IMR-90 (cell line): ENCODE measurements around the gene LDLRAD4. TPM values are rescaled to one million over a fixed set of nuclear protein-coding genes. Genes with fewer than 3 reads are reported as not detected.

Experiments used
- ATAC-seq: fragments of 200-7000 bp; cut with Tn5 transposase; 2 replicates; pipeline ENCODE4 v1.9.1; 2020; ENCODE audit warnings: low read depth, mild to moderate bottlenecking, moderate library complexity
- BruUV-seq: library from RNA; stranded (reverse); fragments of 400-500 nt; replicated peaks from 2 replicates; lab custom pipeline; 2021; lab: Mats Ljungman, UMichigan
- CTCF ChIA-PET: fragments of 300-600 bp; formaldehyde crosslinking; extraction: SDS; loops from one replicate; lab custom pipeline; 2021; ENCODE audit warnings: antibody characterized with exemption; lab: Yijun Ruan, JAX
- POLR2A ChIA-PET: fragments of 300-600 bp; sonication (Branson Sonifier 250); formaldehyde crosslinking; loops from one replicate; lab custom pipeline; 2022; ENCODE audit warnings: antibody characterized with exemption; ENCODE audit not compliant: unreplicated experiment; lab: Charles Lee
- DNase-seq: peaks from one replicate; pipeline ENCODE4 v3.0.0; 2013
- H2AFZ ChIP-seq: replicated peaks from 2 replicates; pipeline ENCODE3; 2013; ENCODE audit warnings: low read length, mild to moderate bottlenecking; ENCODE audit not compliant: poor library complexity
- H2AK5ac ChIP-seq: 2 replicates; pipeline ENCODE4 v1.6.1; 2013; ENCODE audit warnings: low read depth, low read length, inconsistent platforms
- H2AK9ac ChIP-seq: replicated peaks from 2 replicates; pipeline ENCODE3; 2013; ENCODE audit warnings: mild to moderate bottlenecking, low read depth, low read length, moderate library complexity; ENCODE audit not compliant: poor library complexity
- H2BK120ac ChIP-seq: 2 replicates; pipeline ENCODE4 v1.6.1; 2013; ENCODE audit warnings: low read depth, low read length, inconsistent platforms
- H2BK15ac ChIP-seq: 3 replicates; pipeline ENCODE4 v1.6.1; 2013; ENCODE audit warnings: low read depth, low read length, inconsistent platforms
- H2BK20ac ChIP-seq: 2 replicates; pipeline ENCODE4 v1.6.1; 2013; ENCODE audit warnings: low read depth, mild to moderate bottlenecking, inconsistent platforms, low read length, moderate library complexity
- H2BK5ac ChIP-seq: 2 replicates; pipeline ENCODE4 v1.6.1; 2013; ENCODE audit warnings: mild to moderate bottlenecking, low read depth, low read length, inconsistent platforms; ENCODE audit not compliant: poor library complexity, severe bottlenecking
- H3K14ac ChIP-seq: replicated peaks from 2 replicates; pipeline ENCODE4 v1.6.1; 2013; ENCODE audit warnings: low read depth, low read length, inconsistent platforms
- H3K18ac ChIP-seq: 2 replicates; pipeline ENCODE4 v1.6.1; 2013; ENCODE audit warnings: low read depth, low read length, control low read depth
- H3K23ac ChIP-seq: 2 replicates; pipeline ENCODE4 v1.6.1; 2013; ENCODE audit warnings: low read depth, low read length, inconsistent platforms
- H3K27ac ChIP-seq: 2 replicates; pipeline ENCODE4 v1.5.1; 2013; ENCODE audit warnings: mild to moderate bottlenecking, control low read depth, low read length; ENCODE audit not compliant: insufficient read depth
- H3K27me3 ChIP-seq: 2 replicates; pipeline ENCODE4 v1.6.1; 2013; ENCODE audit warnings: low read length; ENCODE audit not compliant: control insufficient read depth, insufficient read depth
- H3K36me3 ChIP-seq: 2 replicates; pipeline ENCODE4 v1.6.1; 2013; ENCODE audit warnings: low read length, mixed read lengths; ENCODE audit not compliant: control insufficient read depth, insufficient read depth
- H3K4ac ChIP-seq: 2 replicates; pipeline ENCODE4 v1.6.1; 2013; ENCODE audit warnings: low read depth, low read length, inconsistent platforms
- H3K4me1 ChIP-seq: 2 replicates; pipeline ENCODE4 v1.6.1; 2013; ENCODE audit warnings: low read length, mixed read lengths; ENCODE audit not compliant: control insufficient read depth, insufficient read depth
- H3K4me2 ChIP-seq: 2 replicates; pipeline ENCODE4 v1.6.1; 2013; ENCODE audit warnings: low read depth, mild to moderate bottlenecking, control low read depth, low read length, moderate library complexity
- H3K4me3 ChIP-seq: 2 replicates; pipeline ENCODE4 v1.5.1; 2013; ENCODE audit warnings: low read depth, mild to moderate bottlenecking, control low read depth, low read length, moderate library complexity; ENCODE audit not compliant: insufficient read depth
- H3K56ac ChIP-seq: 2 replicates; pipeline ENCODE4 v1.6.1; 2013; ENCODE audit warnings: low read length, inconsistent platforms; ENCODE audit not compliant: insufficient read depth; ENCODE audit errors: extremely low read depth
- H3K79me1 ChIP-seq, 2 experiments: 2 replicates each; pipeline ENCODE4 v1.6.1; 2013; ENCODE audit warnings: low read length in 2 of 2, inconsistent platforms in 1 of 2, low read depth in 1 of 2
- H3K9ac ChIP-seq: 2 replicates; pipeline ENCODE4 v1.6.1; 2013; ENCODE audit warnings: low read depth, low read length, control low read depth
- H3K9me1 ChIP-seq: 2 replicates; pipeline ENCODE4 v1.6.1; 2013; ENCODE audit warnings: low read length, inconsistent platforms; ENCODE audit not compliant: insufficient read depth
- H3K9me3 ChIP-seq: 2 replicates; pipeline ENCODE4 v1.6.1; 2013; ENCODE audit warnings: low read length; ENCODE audit not compliant: control insufficient read depth, insufficient read depth
- H4K20me1 ChIP-seq: 2 replicates; pipeline ENCODE4 v1.6.1; 2013; ENCODE audit warnings: low read length, inconsistent platforms; ENCODE audit not compliant: insufficient read depth
- H4K5ac ChIP-seq: 2 replicates; pipeline ENCODE4 v1.6.1; 2013; ENCODE audit warnings: mild to moderate bottlenecking, low read depth, low read length, control low read depth
- H4K8ac ChIP-seq, 2 experiments: 2 replicates each; pipeline ENCODE4 v1.6.1; 2013; ENCODE audit warnings: low read depth in 2 of 2, low read length in 2 of 2, control low read depth in 1 of 2, inconsistent platforms in 1 of 2
- H4K91ac ChIP-seq: 2 replicates; pipeline ENCODE4 v1.6.1; 2013; ENCODE audit warnings: low read depth, low read length, inconsistent platforms; ENCODE audit not compliant: insufficient read depth
- FOS ChIP-seq: fragments of 150-350 bp; IDR thresholded peaks from 2 replicates; pipeline ENCODE4 v1.6.1; 2016; ENCODE audit warnings: low read depth, low read length
- MAZ ChIP-seq: IDR thresholded peaks from 2 replicates; pipeline ENCODE4 v1.6.1; 2012; ENCODE audit warnings: low read depth, mild to moderate bottlenecking, low read length, improper control_type of control experiment, moderate library complexity, borderline replicate concordance
- MXI1 ChIP-seq: IDR thresholded peaks from 2 replicates; pipeline ENCODE4 v1.6.1; 2012; ENCODE audit warnings: low read depth, mild to moderate bottlenecking, low read length, moderate library complexity, borderline replicate concordance
- WGBS, 2 experiments: methylation state at CpG; one replicate each; pipeline versions ENCODE4 v1.1.5 to v1.1.7; 2013; ENCODE audit warnings: missing lambda C conversion rate in 2 of 2; ENCODE audit not compliant: insufficient read length in 1 of 2; ENCODE audit errors: extremely low coverage in 2 of 2; 5-methylcytosine and 5-hydroxymethylcytosine counted together
- dilution Hi-C: fragments of 300-500 bp; cut with HindIII; formaldehyde crosslinking; loops from one replicate; pipeline ENCODE4 v1.14.3; 2018; ENCODE audit warnings: low sequenced_read_pairs; ENCODE audit not compliant: unreplicated experiment
- in situ Hi-C: fragments of 300-500 bp; cut with MboI; formaldehyde crosslinking; loops from 3 replicates; pipeline ENCODE4 v1.14.3; 2019; ENCODE audit warnings: low sequenced_read_pairs, inconsistent platforms, mixed read lengths
- intact Hi-C: fragments of 100-400 bp; cut with micrococcal nuclease; formaldehyde crosslinking; loops from 2 replicates; pipeline ENCODE4 v1.10.0; 2022
- polyA plus RNA-seq, 3 experiments: library from polyadenylated mRNA; depleted of rRNA; stranded (reverse); fragments of >200 nt; gene quantifications; 2 replicates each; pipeline ENCODE4 v1.2.3, GENCODE V29; 2012; ENCODE audit warnings: low replicate concordance in 1 of 3
- total RNA-seq: library from RNA; depleted of rRNA; stranded (reverse); fragments of >200 nt; gene quantifications from 2 replicates; pipeline ENCODE4 v1.2.3, GENCODE V29; 2012

Gene LDLRAD4
- total and polyA plus RNA-seq, 2 of the 4 experiments (the other 2 are of a cell fraction): not detected

- Histone ChIP-seq H2AK5ac (no peak overlapping the region), H3K4ac (no peak overlapping the region), H4K20me1 (no peaks in the 10 kb centered on the region), H2AK9ac (no peak overlapping the region), H3K27ac (no peak overlapping the region), H3K9ac (no peak overlapping the region), H3K18ac (no peak overlapping the region), H2BK20ac (no peak overlapping the region), H4K91ac (no peak overlapping the region), H2BK5ac (no peak overlapping the region), H4K8ac (no peak overlapping the region), H3K14ac (no peak overlapping the region), H3K36me3 (no peaks in the 10 kb centered on the region), H3K27me3 (peaks cover 2% of the 10 kb centered on the region), H3K9me1 (no peaks in the 10 kb centered on the region), H3K4me1 (no peaks in the 10 kb centered on the region), H4K5ac (no peak overlapping the region), H3K56ac (no peak overlapping the region), H2BK15ac (no peak overlapping the region), H3K23ac (no peak overlapping the region), H3K79me1 (no peaks in the 10 kb centered on the region), H2BK120ac (no peak overlapping the region), H3K4me2 (no peak overlapping the region), H3K4me3 (no peak overlapping the region), H2AFZ (no peak overlapping the region), H3K9me3 (peaks cover 2% of the 10 kb centered on the region; the same call in 1 of the 2 replicates)
- WGBS, 2 experiments: no CpG with 5 or more reads among the region's 3 CpGs
- ChIA-PET CTCF (no interaction called here), POLR2A (no interaction called here)
- dilution Hi-C loops: no loop called here
- TF ChIP-seq MAZ (no peak), MXI1 (no peak), FOS (no peak)
- in situ Hi-C loops: no loop called here
- intact Hi-C loops: no loop called here
- DNase-seq (no peak), ATAC-seq (no peak)
- BruUV-seq: no TSS peak
These were observed 17.3 kb upstream of the LDLRAD4 start for GRCh38 chr18:13201292-13201691.
